ENCODE results near the gene RGS3. TPM values are rescaled to one million over a fixed set of nuclear protein-coding genes. Genes with fewer than 3 reads are reported as not detected.

The RGS3 gene
- total RNA-seq, 1 donor from 2014 or later, result 12.8 TPM

GRCh38 chr9:113620377-113621161 is 157.0 kb downstream of the RGS3 start:
- no peak for DNase-seq

GRCh38 chr9:113621309-113621791 is 157.8 kb downstream of the RGS3 start:
- no peak for DNase-seq

GRCh38 chr9:113621980-113622379 is 158.5 kb downstream of the RGS3 start:
- no peak for DNase-seq

DNA sequence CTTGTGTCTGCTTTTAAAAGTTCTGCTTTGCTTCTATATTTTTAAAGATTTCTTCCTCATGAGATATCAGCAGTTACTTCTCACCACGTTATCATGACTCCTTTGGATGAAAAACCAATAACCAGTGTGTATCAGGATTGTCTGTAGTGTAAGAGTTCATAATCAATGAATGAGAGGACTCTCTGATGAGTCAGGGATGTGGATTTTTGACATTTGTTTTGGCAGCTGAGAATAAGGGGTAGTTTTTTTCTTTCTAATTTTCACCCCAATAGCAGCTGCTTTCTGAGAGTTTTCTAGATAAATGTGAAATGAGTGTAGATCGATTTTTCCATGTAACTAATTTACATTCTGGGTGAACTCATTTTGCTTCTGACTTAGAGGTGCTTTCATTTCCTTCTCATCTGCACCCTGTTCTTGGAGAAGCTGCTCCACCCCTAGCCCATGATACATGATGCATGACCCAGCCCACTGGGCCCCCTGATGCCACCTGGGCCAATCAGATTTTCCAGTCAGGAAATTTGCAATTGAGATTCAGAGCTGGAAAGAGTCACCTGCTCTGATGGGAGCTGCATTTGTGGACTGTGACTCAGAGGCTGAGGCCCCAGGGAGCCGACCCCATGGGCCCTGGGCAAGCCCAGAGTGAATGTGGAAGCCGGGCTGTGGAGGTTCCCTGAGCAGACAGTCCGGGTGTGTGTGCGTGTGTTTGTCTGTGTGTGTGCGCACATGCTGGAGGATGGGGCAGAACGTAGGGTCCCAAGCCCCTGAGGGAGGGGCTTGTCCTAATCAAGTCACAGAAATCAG is 159.3 kb downstream of the RGS3 start:
- DNase-seq, result no peak

DNA sequence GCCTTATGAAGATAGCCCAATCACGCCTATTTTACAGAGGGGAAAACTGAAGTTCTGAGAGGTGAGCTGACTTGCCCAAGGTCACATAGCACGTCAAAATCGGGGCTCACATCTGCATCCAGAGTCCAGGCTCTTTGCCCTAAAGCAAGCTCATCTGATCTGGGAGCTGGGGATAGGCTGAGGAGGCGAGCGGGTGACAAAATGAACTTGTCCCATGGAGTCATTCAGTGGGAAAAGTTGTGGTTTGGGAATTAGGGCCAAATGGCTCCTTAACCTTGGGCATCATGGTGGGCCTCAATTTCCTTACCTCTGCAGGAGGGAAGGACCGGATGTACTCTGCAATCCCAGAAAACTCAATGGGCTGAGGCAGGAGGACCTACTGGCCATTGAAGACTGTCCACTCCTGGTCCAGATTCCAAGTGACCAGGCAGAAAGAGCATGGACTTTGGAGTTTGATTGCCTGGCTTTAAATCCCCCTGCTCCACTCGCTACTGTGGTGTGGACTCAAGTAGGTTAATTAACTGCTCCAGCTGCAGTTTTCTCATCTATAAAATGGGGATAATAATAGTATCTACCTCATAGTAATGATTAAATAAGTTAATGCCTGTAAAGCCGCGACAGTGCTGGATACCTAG is 160.4 kb downstream of the RGS3 start:
- no peak for DNase-seq

DNA sequence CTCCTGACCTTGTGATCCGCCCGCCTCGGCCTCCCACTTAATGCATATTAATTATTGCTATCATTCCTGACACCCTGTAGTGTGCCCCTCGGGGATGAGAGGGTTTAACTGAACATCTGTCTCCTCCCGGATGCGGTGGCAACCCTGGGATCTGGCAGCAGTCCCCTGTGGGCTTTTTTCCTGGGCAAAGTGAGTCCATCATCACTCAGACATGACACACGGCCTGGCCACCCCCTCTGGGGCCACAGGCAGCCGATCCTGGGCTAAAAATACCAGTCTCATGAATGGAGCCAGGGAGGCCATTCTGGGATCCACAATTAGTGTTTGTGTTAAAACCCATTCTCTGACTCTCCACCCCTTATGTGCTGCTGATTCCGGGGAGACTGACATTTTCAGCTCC is 161.2 kb downstream of the RGS3 start:
- no peak for DNase-seq

DNA sequence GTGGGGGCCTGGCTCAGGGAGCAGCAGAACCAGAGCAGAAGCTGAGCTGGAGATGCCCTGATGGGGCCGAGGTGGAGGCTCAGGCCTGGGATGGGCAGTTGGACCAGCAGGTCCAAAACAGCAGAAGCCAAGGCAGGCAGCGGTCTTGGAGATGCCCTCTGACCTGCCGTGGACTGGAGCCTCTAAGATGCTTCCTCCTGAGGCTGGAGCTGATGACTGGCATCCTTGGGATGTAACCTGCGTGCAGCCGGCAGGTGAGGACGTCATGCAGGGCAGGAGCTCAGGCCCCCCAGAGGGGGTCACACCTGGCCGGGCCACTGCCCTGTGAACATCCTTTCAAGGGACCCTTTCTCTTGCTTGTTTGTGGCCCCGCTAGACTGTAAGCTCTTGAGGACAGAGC is 162.0 kb downstream of the RGS3 start:
- no peak for DNase-seq

DNA sequence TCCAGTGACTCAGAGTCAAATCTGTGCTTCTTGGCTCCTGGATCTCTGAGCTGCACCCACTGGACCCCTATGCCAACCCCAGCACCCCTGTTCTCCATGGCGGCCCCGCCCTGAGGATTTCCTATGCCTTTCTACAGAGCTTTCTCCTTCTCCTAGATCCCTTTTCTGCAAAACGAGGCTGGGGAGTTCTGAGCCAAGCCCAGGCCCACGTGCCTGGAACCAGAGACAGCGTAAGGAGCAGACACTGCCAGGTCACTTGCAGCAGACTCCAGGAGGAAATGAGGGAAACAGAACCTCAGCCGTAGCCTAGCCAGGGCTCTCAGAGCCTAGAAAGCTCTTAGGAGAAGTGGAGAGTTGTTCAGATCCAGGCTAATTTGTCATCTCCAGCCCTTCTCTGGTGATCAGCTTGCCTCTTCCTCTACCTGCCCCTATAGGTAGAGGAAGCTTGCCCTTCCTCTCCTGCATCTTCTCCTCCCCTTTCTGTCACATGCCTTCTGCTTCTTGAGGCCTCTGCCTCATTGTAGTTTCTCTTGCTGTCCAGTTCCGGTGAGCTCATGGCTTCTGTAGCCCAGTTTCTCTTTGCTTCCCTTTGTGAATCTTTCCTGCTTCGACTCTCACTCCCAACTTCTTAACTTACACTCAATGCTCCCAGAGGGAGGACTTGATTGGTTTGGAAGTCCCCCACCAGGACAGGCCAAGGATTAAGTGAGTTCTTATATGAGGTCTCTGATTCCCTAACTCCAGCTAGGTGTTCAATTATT is 163.4 kb downstream of the RGS3 start:
- DNase-seq, result no peak

GRCh38 chr9:113628621-113629020 is 165.1 kb downstream of the RGS3 start:
- no peak for DNase-seq

GRCh38 chr9:113630386-113631136 is 167.0 kb downstream of the RGS3 start:
- DNase-seq, result no peak

- no peak for DNase-seq
Measured at GRCh38 chr9:113631137-113631765, 167.7 kb downstream of the RGS3 start.

DNA sequence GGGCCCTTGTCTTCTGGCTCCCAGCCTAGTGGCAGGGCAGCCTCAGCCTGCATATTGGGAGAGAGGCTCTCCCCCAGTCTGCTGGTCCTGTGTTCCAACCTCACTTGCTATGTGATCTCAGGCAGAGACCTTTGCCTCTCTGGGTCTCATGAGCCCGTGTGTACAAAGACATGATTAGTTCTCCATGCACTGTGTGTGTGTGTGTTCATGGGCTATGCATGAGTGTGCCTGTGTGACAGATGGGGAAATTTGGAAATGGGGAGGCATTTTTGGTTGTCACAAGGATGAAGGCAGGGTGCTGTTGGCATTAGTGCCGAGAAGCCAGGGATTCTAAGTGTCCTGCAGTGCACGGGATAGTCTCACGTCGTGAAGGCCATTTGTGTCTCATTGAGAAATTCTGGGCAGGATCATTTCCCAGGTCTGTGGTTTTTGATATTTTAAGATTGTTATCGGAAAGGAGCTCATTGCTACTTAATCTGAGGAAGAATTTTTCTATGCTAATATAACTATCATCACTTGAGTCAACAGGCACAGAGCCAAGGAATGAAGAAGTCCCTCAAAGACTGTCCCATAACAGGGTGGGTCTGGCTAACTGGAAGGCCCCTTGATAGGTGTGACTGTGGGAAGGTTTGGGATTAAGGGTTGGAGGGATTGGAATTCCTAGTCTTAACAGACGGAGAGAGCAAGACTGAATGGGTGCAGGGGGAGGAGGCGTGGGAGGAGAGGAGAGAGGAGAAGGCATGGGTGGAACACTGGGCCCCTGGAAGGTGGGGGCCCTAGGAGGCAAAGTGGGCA is 168.5 kb downstream of the RGS3 start:
- DNase-seq, result no peak

- no peak for DNase-seq
Measured at GRCh38 chr9:113632776-113633590, 169.5 kb downstream of the RGS3 start.

GRCh38 chr9:113633782-113634595 is 170.5 kb downstream of the RGS3 start:
- DNase-seq, result no peak

GRCh38 chr9:113634596-113635515 is 171.3 kb downstream of the RGS3 start:
- no peak for DNase-seq

DNA sequence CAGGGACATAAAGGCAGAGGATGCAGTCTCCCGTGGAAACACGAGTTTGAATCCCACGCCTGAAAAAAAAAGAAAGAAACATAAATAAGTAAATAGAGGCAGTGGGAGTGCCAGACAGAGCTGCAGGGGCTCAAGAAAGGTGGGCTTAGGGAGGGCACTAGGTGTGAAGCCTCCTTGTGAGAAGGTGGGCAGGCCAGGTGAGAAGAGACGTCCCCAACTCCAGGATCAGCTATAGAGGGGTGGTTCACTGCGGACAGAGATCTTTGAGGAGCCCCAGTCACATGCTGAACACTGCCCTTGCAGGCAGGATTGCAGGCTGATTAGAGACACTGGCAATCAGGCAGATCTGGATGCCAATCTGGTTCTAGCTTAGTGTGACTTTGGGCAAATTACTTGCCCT is 172.1 kb downstream of the RGS3 start:
- no peak for DNase-seq

DNA sequence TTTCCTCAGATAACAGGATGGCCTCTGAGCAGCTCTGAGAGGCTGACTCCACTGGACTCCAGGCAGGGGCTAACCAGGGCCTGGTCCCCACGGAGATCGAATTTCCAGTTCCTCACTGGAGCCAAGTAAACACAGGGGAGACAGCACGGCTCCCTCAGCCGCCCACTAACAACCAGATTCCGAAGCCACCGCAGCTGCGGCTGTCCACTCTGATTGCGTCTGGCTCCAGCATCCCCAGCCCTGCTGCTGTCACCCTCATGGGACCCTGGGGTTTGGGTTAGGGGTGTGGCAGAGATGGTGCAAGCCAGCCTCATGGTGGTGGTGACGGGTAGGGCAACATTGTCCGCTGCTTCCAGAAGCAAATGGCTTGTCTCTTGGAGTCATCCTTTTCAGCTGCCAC is 172.6 kb downstream of the RGS3 start:
- no peak for DNase-seq

Measured in occipital lobe (tissue), 2 donors.